Uterus (tissue), 4 donors: ENCODE results near the gene RAB19. TPM values are rescaled to one million over a fixed set of nuclear protein-coding genes. Genes with fewer than 3 reads are reported as not detected.

Source experiments
- DNase-seq, 2 donors: peaks; one replicate each; pipeline ENCODE4 v3.0.0-alpha.2; 2019 to 2020
- H3K27ac ChIP-seq, 2 donors: fragments of 200-600 bp; sonication (generic); 1 replicate in 1 of 2; 2 replicates in 1 of 2; pipeline ENCODE4 v1.5.1; 2016 to 2018
- H3K27me3 ChIP-seq, 2 donors: fragments of 200-600 bp; sonication (generic); one replicate each; pipeline ENCODE4 v1.5.1; 2018 to 2019; ENCODE audit warnings: control low read depth in 1 of 2
- H3K36me3 ChIP-seq, 2 donors: fragments of 200-600 bp; sonication (generic); one replicate each; pipeline ENCODE4 v1.5.1; 2019; ENCODE audit warnings: control low read depth in 1 of 2
- H3K4me1 ChIP-seq, 2 donors: fragments of 200-600 bp; sonication (generic); one replicate each; pipeline ENCODE4 v1.5.1; 2018 to 2019; ENCODE audit warnings: control low read depth in 1 of 2
- H3K4me3 ChIP-seq, 2 donors: fragments of 200-600 bp; sonication (generic); 1 replicate in 1 of 2; 2 replicates in 1 of 2; pipeline ENCODE4 v1.5.1; 2018 to 2019; ENCODE audit warnings: mild to moderate bottlenecking in 1 of 2
- H3K9me3 ChIP-seq, 2 donors: fragments of 200-600 bp; sonication (generic); one replicate each; pipeline ENCODE4 v1.5.1; 2019; ENCODE audit warnings: control low read depth in 1 of 2
- POLR2A ChIP-seq, 2 donors: fragments of 450-650 bp; IDR thresholded peaks; one replicate each; pipeline ENCODE4 v1.6.1; 2016; ENCODE audit warnings: antibody characterized with exemption in 2 of 2, mild to moderate bottlenecking in 1 of 2, moderate library complexity in 1 of 2
- intact Hi-C: fragments of 100-400 bp; cut with DNase I; formaldehyde crosslinking; loops from one replicate; pipeline ENCODE4 v1.15.1; 2023; ENCODE audit warnings: low total_unique reads
- total RNA-seq, 4 donors: library from RNA; depleted of rRNA in 3 of 4; stranded (reverse); fragments of >200 nt in 3 of 4; gene quantifications; one replicate each; pipeline versions ENCODE4 v1.1.0 to v1.2.4, GENCODE V29; 2014 to 2023
- TF ChIP-seq, protein P1 (sequence below), 4 experiments: fragments of 200-600 bp in 2 of 4; fragments of 450-650 bp in 2 of 4; sonication (generic) in 2 of 4; IDR thresholded peaks; one replicate each; pipeline ENCODE4 v1.5.1; 2016 to 2019; ENCODE audit warnings: antibody characterized with exemption in 4 of 4, mild to moderate bottlenecking in 2 of 4, moderate library complexity in 1 of 4
- donor health status: DM: yes; HTN: yes; CAD: no.

RAB19 gene
- total RNA-seq, 4 donors from 2014 or later = not detected

DNA sequence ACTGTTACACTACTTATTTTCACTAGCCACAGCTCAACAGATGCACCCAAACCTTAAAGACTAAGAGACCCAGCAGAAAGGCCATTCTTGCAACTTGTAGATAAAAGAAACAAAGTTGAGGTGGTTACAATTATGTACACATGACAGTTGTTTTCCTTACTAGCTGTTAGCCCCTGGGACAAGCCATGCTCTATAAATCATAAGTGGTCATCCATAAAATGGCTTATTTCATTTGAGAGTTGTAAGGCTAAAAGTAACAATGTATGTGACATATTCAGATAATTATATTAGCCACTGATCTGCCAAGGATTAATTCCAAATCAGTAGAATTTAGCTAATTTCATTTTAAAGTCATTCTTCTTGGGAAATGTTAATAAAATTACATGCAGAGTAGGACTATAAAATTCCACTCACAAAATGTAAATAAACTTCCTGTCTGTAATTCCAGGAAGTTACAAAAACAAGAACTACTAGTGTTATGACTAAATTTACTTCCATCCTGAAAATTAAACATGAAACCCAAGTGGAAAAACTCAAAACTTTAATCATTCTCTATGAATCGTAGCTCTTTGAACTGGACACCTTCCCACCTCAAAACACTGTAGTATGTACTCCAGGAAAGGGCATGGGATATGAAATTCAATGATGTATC, 18.8 kb upstream of the RAB19 start:
- Histone ChIP-seq H3K4me1 (peaks cover 0 to 4% of the 10 kb centered on the region in 2 donors), H3K27me3 (no peaks in the 10 kb centered on the region), H3K4me3 (no peak overlapping the region), H3K36me3 (no peaks in the 10 kb centered on the region), H3K9me3 (no peaks in the 10 kb centered on the region), H3K27ac (no peak overlapping the region)
- no peak for DNase-seq
- intact Hi-C loops = no loop called here
- TF ChIP-seq POLR2A (IDR thresholded peaks at IDR 0.05) = no peak
- TF ChIP-seq, protein P1, sequence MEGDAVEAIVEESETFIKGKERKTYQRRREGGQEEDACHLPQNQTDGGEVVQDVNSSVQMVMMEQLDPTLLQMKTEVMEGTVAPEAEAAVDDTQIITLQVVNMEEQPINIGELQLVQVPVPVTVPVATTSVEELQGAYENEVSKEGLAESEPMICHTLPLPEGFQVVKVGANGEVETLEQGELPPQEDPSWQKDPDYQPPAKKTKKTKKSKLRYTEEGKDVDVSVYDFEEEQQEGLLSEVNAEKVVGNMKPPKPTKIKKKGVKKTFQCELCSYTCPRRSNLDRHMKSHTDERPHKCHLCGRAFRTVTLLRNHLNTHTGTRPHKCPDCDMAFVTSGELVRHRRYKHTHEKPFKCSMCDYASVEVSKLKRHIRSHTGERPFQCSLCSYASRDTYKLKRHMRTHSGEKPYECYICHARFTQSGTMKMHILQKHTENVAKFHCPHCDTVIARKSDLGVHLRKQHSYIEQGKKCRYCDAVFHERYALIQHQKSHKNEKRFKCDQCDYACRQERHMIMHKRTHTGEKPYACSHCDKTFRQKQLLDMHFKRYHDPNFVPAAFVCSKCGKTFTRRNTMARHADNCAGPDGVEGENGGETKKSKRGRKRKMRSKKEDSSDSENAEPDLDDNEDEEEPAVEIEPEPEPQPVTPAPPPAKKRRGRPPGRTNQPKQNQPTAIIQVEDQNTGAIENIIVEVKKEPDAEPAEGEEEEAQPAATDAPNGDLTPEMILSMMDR (IDR thresholded peaks at IDR 0.05) = no peak

DNA sequence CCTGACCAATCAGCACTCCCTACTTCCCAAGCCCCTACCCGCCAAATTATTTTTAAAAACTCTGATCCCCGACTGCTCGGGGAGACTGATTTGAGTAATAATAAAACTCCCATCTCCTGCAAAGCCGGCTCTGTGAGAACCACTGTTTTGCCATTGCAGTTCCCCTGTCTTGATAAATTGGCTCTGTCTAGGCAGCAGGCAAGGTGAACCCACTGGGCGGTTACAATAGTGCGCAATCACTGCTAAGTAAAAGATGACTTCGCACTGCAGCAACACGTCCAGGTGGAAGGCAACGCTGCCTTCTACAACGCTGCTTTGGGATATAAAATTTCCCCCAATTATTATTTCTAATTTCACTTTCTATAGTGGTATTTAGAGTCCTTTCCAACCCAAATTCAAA, 14.4 kb upstream of the RAB19 start:
- no peak for DNase-seq
- no peaks in the 10 kb centered on the region for H3K9me3 ChIP-seq
- intact Hi-C loops = no loop called here
- H3K27me3 ChIP-seq = no peaks in the 10 kb centered on the region
- no peaks in the 10 kb centered on the region for H3K36me3 ChIP-seq
- no peaks in the 10 kb centered on the region for H3K4me1 ChIP-seq
- H3K27ac ChIP-seq = no peak overlapping the region
- no peak overlapping the region for H3K4me3 ChIP-seq
- TF ChIP-seq, protein P1 (IDR thresholded peaks at IDR 0.05) = no peak
- no peak for TF ChIP-seq POLR2A (IDR thresholded peaks at IDR 0.05)

DNA sequence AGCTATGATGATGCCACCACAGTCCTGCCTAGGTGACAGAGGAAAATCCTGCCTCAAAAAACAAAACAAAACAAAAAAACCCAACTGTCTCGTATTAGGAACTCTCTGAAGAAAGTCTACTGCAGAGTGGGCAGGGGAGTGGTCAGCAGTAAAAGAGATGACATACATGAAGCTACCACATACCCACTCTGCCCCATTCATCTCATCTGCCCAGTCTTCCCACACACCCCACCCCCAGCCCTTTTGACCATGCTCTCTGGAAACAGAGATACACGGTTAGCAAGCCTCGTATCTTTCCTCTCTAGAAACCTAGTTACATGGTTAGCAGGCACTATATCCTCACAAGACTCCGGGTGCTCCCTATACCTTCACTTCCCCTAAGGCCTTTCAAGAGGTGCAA, 13.8 kb upstream of the RAB19 start:
- intact Hi-C loops = no loop called here
- no peaks in the 10 kb centered on the region for H3K4me1 ChIP-seq
- H3K27ac ChIP-seq = no peak overlapping the region
- H3K27me3 ChIP-seq = no peaks in the 10 kb centered on the region
- no peak overlapping the region for H3K4me3 ChIP-seq
- H3K9me3 ChIP-seq = no peaks in the 10 kb centered on the region
- TF ChIP-seq, protein P1 (IDR thresholded peaks at IDR 0.05) = no peak
- TF ChIP-seq POLR2A (IDR thresholded peaks at IDR 0.05) = no peak
- DNase-seq = no peak
- H3K36me3 ChIP-seq = no peaks in the 10 kb centered on the region

DNA sequence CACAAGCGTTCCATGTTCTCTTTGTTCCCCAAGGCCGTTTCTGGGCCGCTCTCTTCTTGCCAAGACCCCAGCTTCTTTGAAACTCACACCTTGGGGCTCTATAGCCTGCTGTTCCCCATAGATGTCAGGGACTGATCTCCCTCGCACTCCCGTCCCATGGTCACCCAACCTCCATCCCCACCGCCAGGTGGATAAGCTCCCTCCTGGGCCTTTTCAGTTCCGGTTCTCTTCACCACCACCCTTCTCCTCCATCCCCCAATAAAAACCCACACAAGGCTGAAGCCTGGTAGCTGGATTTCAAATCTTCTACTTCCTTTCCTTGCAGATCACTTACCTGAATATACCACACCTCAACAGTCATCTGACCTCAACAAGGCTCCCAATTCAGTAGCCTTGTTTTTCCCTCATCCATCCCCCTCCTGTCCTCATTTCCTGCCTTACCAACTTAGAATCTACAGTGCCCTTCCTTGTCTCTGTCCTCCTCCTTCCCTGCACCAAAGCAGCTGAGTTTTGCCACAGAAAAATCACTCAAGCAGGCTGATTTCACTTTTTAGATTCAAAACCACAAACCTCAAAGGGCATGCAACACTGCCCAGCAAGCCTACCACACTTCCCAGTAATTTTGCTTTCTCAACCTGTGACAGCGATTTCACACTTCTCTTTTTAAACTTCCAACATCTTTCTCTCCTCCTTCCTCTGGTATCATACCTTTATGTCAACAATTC, 13.2 kb upstream of the RAB19 start:
- Histone ChIP-seq H3K4me3 (no peak overlapping the region), H3K27ac (no peak overlapping the region), H3K27me3 (no peaks in the 10 kb centered on the region), H3K9me3 (no peaks in the 10 kb centered on the region), H3K4me1 (no peaks in the 10 kb centered on the region), H3K36me3 (no peaks in the 10 kb centered on the region)
- DNase-seq = no peak
- TF ChIP-seq POLR2A (IDR thresholded peaks at IDR 0.05) = no peak
- TF ChIP-seq, protein P1 (IDR thresholded peaks at IDR 0.05) = no peak
- intact Hi-C loops = no loop called here

DNA sequence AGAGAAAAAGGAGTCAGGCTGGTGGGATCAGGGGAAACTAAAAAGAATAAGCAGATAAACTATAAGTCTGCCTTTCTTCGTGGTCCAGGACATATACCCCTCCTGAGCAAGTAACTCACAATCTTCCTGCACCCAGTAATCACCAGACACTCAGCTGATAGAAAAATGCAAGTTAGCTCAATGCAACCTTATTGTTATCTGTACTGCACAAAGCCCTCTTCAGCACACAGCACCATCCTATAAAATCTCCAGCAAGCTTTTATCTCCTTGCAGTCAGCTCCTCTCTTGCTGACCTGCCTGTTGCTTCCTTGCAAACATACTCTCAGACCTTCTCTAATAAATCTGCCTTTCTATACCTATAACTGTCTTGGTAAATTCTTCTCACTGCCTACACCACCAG, 12.2 kb upstream of the RAB19 start:
- Histone ChIP-seq H3K9me3 (no peaks in the 10 kb centered on the region), H3K4me1 (peaks cover 0 to 3% of the 10 kb centered on the region in 2 donors), H3K27me3 (no peaks in the 10 kb centered on the region), H3K27ac (no peak overlapping the region), H3K4me3 (no peak overlapping the region), H3K36me3 (no peaks in the 10 kb centered on the region)
- DNase-seq = no peak
- TF ChIP-seq, protein P1 (IDR thresholded peaks at IDR 0.05) = no peak
- TF ChIP-seq POLR2A (IDR thresholded peaks at IDR 0.05) = no peak
- intact Hi-C loops = no loop called here
